ENCODE results near the gene INTS1. TPM values are rescaled to one million over a fixed set of nuclear protein-coding genes. Genes with fewer than 3 reads are reported as not detected.

INTS1 gene
- polyA plus RNA-seq, 2 of the 4 experiments (the other 2 are of a cell fraction): 14.6 to 48.1 TPM

DNA sequence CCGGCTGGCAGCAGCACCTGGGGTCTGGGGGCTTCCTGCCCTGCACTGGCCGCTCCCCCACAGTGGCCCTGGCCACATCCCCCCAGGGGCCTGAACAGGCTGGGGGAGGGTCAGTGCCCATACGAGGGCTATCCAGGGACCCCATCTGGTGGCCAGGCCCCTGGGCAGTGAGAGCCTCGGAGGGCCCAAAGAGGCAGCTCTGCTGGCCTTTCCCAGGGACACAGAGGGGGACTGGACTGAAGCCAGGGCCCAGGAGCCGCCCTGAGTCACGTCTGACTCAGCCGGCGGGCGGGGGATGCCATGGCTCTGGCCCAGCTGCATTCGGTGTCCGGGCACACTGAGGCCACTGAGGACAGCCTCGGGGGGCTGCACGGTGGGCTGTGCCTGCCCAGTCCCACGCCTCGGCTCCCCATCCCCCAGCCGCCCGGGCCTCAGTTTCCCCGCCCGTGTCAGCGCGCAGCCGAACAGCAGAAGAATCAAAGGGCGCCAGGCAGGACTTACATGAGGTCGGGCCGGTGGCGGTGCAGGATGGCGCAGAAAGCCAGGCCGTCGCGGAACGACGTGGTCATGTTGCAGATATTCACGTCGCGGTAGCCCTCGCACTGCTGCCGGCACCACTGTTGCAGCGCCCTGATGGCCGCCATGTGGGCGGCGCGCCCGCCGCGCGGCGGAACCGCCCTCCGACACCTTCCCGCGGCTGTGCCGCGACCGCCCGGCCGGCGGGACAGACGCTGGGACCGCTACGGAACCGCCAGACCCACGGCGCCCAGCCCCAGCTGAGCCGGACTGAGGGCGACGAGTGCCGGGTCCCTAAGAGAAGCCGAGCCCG lies 45.3 kb downstream of the INTS1 start, which contains the start of gene MICALL2 (continued):
- TF ChIP-seq MAFK (IDR thresholded peaks at IDR 0.05; ENCODE audit: partially characterized antibody) (peak; percentile 10), PHF8 (IDR thresholded peaks at IDR 0.05; ENCODE audit: borderline replicate concordance, low read depth) (peak; percentile 75; the same call in 1 of the 2 replicates), CHD2 (IDR thresholded peaks at IDR 0.05; ENCODE audit: low read length, partially characterized antibody) (no peak), NPAS2 (CRISPR knock-in tag; IDR thresholded peaks at IDR 0.05; ENCODE audit: borderline replicate concordance) (no peak), BHLHE40 (IDR thresholded peaks at IDR 0.05; ENCODE audit: low read depth, low read length) (no peak), KDM5A (IDR thresholded peaks at IDR 0.05) (no peak), MYC (IDR thresholded peaks at IDR 0.05; ENCODE audit: borderline replicate concordance, low read length) (peak; percentile 20; the same call in 1 of the 2 replicates), RAD21 (conservative IDR thresholded peaks at IDR 0.05 in 1 of 2, IDR thresholded peaks at IDR 0.05 in 1 of 2) (no peak), POLR2AphosphoS2 (conservative IDR thresholded peaks at IDR 0.05; ENCODE audit: low read length) (no peak), HOXB5 (CRISPR knock-in tag; IDR thresholded peaks at IDR 0.05) (no peak), HEYL (CRISPR knock-in tag; IDR thresholded peaks at IDR 0.05) (no peak), RNF2 (IDR thresholded peaks at IDR 0.05; ENCODE audit: borderline replicate concordance, low read depth) (no peak), ZC3H11A (IDR thresholded peaks at IDR 0.05) (no peak), HDAC2 (IDR thresholded peaks at IDR 0.05) (no peak), SMC3 (IDR thresholded peaks at IDR 0.05) (no peak), EP300 (IDR thresholded peaks at IDR 0.05) (no peak), KDM1A (IDR thresholded peaks at IDR 0.05; ENCODE audit: low read depth) (no peak), GATA3 (IDR thresholded peaks at IDR 0.05; ENCODE audit: borderline replicate concordance) (peak; percentile 29; the same call in 1 of the 2 replicates), NR3C1 (IDR thresholded peaks at IDR 0.05) (no peak), RFX5 (IDR thresholded peaks at IDR 0.05) (no peak), FOSL2 (IDR thresholded peaks at IDR 0.05) (peak; percentile 76), FOSL2 (CRISPR knock-in tag; IDR thresholded peaks at IDR 0.05) (peak; percentile 96), CHD4 (IDR thresholded peaks at IDR 0.05; ENCODE audit: borderline replicate concordance) (no peak), RARB (CRISPR knock-in tag; IDR thresholded peaks at IDR 0.05) (no peak), NFE2L2 (conservative IDR thresholded peaks at IDR 0.05; ENCODE audit: low read length) (no peak), ZFP36 (IDR thresholded peaks at IDR 0.05; ENCODE audit: borderline replicate concordance, partially characterized antibody) (no peak), ZSCAN20 (CRISPR knock-in tag; IDR thresholded peaks at IDR 0.05) (no peak)
- TF ChIP-seq, protein P1, sequence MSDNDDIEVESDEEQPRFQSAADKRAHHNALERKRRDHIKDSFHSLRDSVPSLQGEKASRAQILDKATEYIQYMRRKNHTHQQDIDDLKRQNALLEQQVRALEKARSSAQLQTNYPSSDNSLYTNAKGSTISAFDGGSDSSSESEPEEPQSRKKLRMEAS (IDR thresholded peaks at IDR 0.05): peak; percentile 63
- TF ChIP-seq, protein P2, sequence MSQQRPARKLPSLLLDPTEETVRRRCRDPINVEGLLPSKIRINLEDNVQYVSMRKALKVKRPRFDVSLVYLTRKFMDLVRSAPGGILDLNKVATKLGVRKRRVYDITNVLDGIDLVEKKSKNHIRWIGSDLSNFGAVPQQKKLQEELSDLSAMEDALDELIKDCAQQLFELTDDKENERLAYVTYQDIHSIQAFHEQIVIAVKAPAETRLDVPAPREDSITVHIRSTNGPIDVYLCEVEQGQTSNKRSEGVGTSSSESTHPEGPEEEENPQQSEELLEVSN (IDR thresholded peaks at IDR 0.05; ENCODE audit: borderline replicate concordance, low read depth): no peak; the same call in 1 of the 2 replicates
- TF ChIP-seq, protein P3, sequence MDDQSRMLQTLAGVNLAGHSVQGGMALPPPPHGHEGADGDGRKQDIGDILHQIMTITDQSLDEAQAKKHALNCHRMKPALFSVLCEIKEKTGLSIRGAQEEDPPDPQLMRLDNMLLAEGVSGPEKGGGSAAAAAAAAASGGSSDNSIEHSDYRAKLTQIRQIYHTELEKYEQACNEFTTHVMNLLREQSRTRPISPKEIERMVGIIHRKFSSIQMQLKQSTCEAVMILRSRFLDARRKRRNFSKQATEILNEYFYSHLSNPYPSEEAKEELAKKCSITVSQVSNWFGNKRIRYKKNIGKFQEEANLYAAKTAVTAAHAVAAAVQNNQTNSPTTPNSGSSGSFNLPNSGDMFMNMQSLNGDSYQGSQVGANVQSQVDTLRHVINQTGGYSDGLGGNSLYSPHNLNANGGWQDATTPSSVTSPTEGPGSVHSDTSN (IDR thresholded peaks at IDR 0.05): 0 out of 2 replicates have a peak, but pooled peaks have one; percentile 56
- TF ChIP-seq, protein P4, sequence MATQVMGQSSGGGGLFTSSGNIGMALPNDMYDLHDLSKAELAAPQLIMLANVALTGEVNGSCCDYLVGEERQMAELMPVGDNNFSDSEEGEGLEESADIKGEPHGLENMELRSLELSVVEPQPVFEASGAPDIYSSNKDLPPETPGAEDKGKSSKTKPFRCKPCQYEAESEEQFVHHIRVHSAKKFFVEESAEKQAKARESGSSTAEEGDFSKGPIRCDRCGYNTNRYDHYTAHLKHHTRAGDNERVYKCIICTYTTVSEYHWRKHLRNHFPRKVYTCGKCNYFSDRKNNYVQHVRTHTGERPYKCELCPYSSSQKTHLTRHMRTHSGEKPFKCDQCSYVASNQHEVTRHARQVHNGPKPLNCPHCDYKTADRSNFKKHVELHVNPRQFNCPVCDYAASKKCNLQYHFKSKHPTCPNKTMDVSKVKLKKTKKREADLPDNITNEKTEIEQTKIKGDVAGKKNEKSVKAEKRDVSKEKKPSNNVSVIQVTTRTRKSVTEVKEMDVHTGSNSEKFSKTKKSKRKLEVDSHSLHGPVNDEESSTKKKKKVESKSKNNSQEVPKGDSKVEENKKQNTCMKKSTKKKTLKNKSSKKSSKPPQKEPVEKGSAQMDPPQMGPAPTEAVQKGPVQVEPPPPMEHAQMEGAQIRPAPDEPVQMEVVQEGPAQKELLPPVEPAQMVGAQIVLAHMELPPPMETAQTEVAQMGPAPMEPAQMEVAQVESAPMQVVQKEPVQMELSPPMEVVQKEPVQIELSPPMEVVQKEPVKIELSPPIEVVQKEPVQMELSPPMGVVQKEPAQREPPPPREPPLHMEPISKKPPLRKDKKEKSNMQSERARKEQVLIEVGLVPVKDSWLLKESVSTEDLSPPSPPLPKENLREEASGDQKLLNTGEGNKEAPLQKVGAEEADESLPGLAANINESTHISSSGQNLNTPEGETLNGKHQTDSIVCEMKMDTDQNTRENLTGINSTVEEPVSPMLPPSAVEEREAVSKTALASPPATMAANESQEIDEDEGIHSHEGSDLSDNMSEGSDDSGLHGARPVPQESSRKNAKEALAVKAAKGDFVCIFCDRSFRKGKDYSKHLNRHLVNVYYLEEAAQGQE (IDR thresholded peaks at IDR 0.05): no peak
- TF ChIP-seq, protein P5, sequence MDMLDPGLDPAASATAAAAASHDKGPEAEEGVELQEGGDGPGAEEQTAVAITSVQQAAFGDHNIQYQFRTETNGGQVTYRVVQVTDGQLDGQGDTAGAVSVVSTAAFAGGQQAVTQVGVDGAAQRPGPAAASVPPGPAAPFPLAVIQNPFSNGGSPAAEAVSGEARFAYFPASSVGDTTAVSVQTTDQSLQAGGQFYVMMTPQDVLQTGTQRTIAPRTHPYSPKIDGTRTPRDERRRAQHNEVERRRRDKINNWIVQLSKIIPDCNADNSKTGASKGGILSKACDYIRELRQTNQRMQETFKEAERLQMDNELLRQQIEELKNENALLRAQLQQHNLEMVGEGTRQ (IDR thresholded peaks at IDR 0.05): no peak
- TF ChIP-seq, protein P6, sequence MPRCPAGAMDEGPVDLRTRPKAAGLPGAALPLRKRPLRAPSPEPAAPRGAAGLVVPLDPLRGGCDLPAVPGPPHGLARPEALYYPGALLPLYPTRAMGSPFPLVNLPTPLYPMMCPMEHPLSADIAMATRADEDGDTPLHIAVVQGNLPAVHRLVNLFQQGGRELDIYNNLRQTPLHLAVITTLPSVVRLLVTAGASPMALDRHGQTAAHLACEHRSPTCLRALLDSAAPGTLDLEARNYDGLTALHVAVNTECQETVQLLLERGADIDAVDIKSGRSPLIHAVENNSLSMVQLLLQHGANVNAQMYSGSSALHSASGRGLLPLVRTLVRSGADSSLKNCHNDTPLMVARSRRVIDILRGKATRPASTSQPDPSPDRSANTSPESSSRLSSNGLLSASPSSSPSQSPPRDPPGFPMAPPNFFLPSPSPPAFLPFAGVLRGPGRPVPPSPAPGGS (IDR thresholded peaks at IDR 0.05): peak; percentile 92
- TF ChIP-seq, protein P7, sequence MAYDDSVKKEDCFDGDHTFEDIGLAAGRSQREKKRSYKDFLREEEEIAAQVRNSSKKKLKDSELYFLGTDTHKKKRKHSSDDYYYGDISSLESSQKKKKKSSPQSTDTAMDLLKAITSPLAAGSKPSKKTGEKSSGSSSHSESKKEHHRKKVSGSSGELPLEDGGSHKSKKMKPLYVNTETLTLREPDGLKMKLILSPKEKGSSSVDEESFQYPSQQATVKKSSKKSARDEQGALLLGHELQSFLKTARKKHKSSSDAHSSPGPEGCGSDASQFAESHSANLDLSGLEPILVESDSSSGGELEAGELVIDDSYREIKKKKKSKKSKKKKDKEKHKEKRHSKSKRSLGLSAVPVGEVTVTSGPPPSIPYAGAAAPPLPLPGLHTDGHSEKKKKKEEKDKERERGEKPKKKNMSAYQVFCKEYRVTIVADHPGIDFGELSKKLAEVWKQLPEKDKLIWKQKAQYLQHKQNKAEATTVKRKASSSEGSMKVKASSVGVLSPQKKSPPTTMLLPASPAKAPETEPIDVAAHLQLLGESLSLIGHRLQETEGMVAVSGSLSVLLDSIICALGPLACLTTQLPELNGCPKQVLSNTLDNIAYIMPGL (CRISPR knock-in tag; IDR thresholded peaks at IDR 0.05; ENCODE audit: borderline replicate concordance): no peak

Measured in A549 (cell line).